ENCODE measurements around the gene C9orf43. TPM values are rescaled to one million over a fixed set of nuclear protein-coding genes. Genes with fewer than 3 reads are reported as not detected.

C9orf43 gene
- polyA plus RNA-seq, 1 donor: 0.84 TPM

- WGBS (ENCODE audit: insufficient coverage, low lambda C conversion rate): no CpG with 5 or more reads among the region's 8 CpGs
- peak; percentile 95 to 96 for DNase-seq
- Histone ChIP-seq H3K4me1 (ENCODE audit: control insufficient read depth, insufficient read depth, low read length) (peaks cover 64% of the 10 kb centered on the region), H3K4me3 (ENCODE audit: low read length) (no peak overlapping the region), H3K27ac (ENCODE audit: low read length) (peak overlapping the region; percentile 93), H3K27me3 (ENCODE audit: control insufficient read depth, insufficient read depth, low read length) (no peaks in the 10 kb centered on the region), H3K36me3 (ENCODE audit: control insufficient read depth, insufficient read depth, low read length) (peaks cover 4% of the 10 kb centered on the region), H3K9me3 (ENCODE audit: control insufficient read depth, low read depth, low read length) (no peaks in the 10 kb centered on the region)
These were observed 28.6 kb upstream of the C9orf43 start for GRCh38 chr9:113381909-113382411.

DNA sequence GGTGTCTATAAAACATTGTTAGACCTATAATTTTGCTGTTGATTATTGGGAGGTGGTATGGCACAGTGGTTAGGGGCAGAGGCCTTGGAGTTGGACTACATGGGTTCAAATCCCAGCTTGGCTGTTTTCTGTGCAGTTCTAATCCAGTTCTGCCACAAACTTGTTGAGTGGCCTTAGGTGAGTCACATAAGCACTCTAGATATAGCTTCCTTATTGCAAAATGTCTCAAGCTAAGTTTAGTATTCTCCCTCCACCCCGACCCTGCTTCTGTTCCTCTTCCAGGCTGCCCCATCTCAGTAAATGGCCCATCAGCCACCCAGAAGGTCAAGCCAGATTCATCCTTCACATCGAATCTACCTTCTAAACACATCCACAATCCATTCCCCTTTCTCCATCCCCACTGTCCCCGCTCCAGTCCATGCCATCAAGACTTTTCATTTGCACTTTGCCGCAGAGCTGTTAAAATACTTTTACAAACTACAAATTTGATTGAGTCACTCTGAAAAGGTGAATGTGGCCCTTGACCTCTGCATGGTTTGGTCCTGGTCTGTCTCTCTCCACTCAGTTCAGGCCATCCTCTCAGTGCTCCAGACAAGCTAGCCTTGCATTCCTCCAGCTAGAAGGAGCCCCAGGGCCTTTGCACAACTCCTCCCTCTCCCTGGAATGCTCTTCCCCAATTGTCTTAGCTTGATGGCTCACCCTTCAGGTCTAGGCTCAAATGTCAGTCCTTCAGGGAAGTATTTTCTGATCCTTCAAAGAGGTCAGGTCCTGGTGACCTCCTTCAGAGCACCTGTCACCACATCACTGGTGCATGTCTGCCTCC is 23.8 kb upstream of the C9orf43 start:
- Histone ChIP-seq H3K4me3 (ENCODE audit: low read length) (no peak overlapping the region), H3K27me3 (ENCODE audit: control insufficient read depth, insufficient read depth, low read length) (no peaks in the 10 kb centered on the region), H3K4me1 (ENCODE audit: control insufficient read depth, insufficient read depth, low read length) (peaks cover 57% of the 10 kb centered on the region), H3K27ac (ENCODE audit: low read length) (peak overlapping the region; percentile 85), H3K36me3 (ENCODE audit: control insufficient read depth, insufficient read depth, low read length) (peaks cover 38% of the 10 kb centered on the region), H3K9me3 (ENCODE audit: control insufficient read depth, low read depth, low read length) (no peaks in the 10 kb centered on the region)
- no peak for DNase-seq
- 86% methylated on average over 1 of the region's 4 CpGs for WGBS (ENCODE audit: insufficient coverage, low lambda C conversion rate)

DNA sequence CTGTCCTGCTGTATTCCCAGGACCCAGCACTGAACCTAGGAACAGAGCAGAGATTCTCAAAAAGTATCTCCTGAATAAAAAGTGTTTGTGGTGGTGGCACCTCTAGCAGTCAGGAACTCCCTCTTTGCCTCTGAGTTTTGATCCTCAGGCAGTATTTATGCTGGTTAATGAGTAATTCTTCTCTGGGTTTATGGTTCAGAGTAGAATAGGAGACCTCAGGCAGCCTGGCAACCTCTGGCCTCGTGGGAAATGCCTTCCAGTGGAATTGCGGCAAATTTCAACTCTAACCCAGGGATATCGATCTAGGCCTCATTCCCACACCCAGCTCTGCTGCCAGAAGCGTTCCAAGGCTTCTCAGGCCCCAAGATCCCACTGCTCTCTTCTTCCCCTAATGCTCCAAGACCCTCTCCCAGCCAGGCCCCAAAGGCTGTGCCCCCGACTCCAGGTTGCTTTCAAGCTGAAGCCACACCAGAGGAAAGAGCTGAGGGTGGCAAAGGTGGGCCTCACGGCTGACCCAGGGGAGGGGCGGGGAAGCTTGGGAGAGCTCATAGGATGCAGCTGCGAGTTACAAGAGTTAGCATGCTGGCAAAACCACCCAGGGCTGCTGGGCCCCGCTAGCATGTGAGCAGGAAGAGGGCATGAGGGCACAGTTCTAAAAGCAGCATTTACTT is 22.9 kb upstream of the C9orf43 start:
- no CpG with 5 or more reads among the region's 9 CpGs for WGBS (ENCODE audit: insufficient coverage, low lambda C conversion rate)
- peak; percentile 76 to 89 for DNase-seq

DNA sequence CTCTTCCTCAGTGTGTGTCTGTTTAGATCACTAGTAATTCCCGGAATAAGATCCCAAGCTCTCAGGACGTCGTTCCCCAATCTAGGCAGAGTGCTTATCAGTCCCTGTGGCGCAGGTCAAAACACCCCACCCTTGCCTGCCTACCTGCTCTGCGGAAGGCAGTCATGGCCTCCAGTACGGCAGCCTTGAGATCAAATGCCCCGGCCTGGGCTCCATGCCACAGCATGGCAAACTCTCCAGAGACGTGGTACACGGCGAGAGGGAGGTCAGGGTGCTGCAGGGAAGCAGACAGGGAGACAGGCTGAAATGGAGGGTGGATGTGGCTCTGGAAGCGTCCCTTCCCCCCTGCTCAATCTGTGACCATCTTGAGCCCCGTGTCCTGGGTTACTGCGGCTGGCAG is 21.7 kb upstream of the C9orf43 start:
- no peak overlapping the region for H3K4me3 ChIP-seq (ENCODE audit: low read length)
- peaks cover 51% of the 10 kb centered on the region for H3K36me3 ChIP-seq (ENCODE audit: control insufficient read depth, insufficient read depth, low read length)

More for the DNA sequence above, 22.9 kb upstream of the C9orf43 start:
- Histone ChIP-seq H3K27ac (ENCODE audit: low read length) (peak overlapping the region; percentile 85), H3K27me3 (ENCODE audit: control insufficient read depth, insufficient read depth, low read length) (no peaks in the 10 kb centered on the region), H3K4me1 (ENCODE audit: control insufficient read depth, insufficient read depth, low read length) (peaks cover 51% of the 10 kb centered on the region), H3K36me3 (ENCODE audit: control insufficient read depth, insufficient read depth, low read length) (peaks cover 45% of the 10 kb centered on the region), H3K9me3 (ENCODE audit: control insufficient read depth, low read depth, low read length) (no peaks in the 10 kb centered on the region), H3K4me3 (ENCODE audit: low read length) (no peak overlapping the region)

DNA sequence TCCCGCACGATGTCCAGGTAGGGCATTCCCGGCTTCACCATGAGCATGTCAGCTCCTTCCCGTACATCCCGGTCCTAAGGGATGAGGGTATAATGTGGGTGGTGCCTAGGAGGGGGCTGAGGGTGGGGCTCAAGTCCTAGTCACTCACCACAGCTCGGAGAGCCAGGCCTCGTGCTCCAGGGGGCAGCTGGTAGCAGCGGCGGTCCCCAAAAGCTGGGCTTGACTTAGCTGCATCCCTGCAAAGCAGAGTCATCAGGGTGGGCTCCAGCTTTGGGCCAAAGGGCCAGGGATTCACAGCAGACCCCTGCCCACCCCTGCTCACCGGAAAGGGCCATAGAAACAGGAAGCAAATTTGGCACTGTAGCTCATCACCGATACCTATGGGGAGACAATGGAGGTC is 21.1 kb upstream of the C9orf43 start:
- no peak for DNase-seq
- H3K9me3 ChIP-seq (ENCODE audit: control insufficient read depth, low read depth, low read length): no peaks in the 10 kb centered on the region
- H3K27ac ChIP-seq (ENCODE audit: low read length): peak overlapping the region; percentile 85
- no peak overlapping the region for H3K4me3 ChIP-seq (ENCODE audit: low read length)
- H3K4me1 ChIP-seq (ENCODE audit: control insufficient read depth, insufficient read depth, low read length): peaks cover 41% of the 10 kb centered on the region
- whole genome bisulfite sequencing (ENCODE audit: insufficient coverage, low lambda C conversion rate): no CpG with 5 or more reads among the region's 11 CpGs
- peaks cover 51% of the 10 kb centered on the region for H3K36me3 ChIP-seq (ENCODE audit: control insufficient read depth, insufficient read depth, low read length)
- no peaks in the 10 kb centered on the region for H3K27me3 ChIP-seq (ENCODE audit: control insufficient read depth, insufficient read depth, low read length)

More for the DNA sequence above, 21.7 kb upstream of the C9orf43 start:
- no CpG with 5 or more reads among the region's 13 CpGs for WGBS (ENCODE audit: insufficient coverage, low lambda C conversion rate)
- H3K9me3 ChIP-seq (ENCODE audit: control insufficient read depth, low read depth, low read length): no peaks in the 10 kb centered on the region
- peaks cover 41% of the 10 kb centered on the region for H3K4me1 ChIP-seq (ENCODE audit: control insufficient read depth, insufficient read depth, low read length)
- H3K27ac ChIP-seq (ENCODE audit: low read length): peak overlapping the region; percentile 85
- no peaks in the 10 kb centered on the region for H3K27me3 ChIP-seq (ENCODE audit: control insufficient read depth, insufficient read depth, low read length)
- peak in 1 of 2 donors; percentile 52 for DNase-seq

- Histone ChIP-seq H3K4me1 (ENCODE audit: control insufficient read depth, insufficient read depth, low read length) (peaks cover 41% of the 10 kb centered on the region), H3K27ac (ENCODE audit: low read length) (no peak overlapping the region), H3K9me3 (ENCODE audit: control insufficient read depth, low read depth, low read length) (no peaks in the 10 kb centered on the region), H3K36me3 (ENCODE audit: control insufficient read depth, insufficient read depth, low read length) (peaks cover 51% of the 10 kb centered on the region), H3K4me3 (ENCODE audit: low read length) (no peak overlapping the region), H3K27me3 (ENCODE audit: control insufficient read depth, insufficient read depth, low read length) (no peaks in the 10 kb centered on the region)
- no CpG with 5 or more reads among the region's 17 CpGs for WGBS (ENCODE audit: insufficient coverage, low lambda C conversion rate)
- no peak for DNase-seq
These were observed 20.2 kb upstream of the C9orf43 start for GRCh38 chr9:113390192-113390960.

DNA sequence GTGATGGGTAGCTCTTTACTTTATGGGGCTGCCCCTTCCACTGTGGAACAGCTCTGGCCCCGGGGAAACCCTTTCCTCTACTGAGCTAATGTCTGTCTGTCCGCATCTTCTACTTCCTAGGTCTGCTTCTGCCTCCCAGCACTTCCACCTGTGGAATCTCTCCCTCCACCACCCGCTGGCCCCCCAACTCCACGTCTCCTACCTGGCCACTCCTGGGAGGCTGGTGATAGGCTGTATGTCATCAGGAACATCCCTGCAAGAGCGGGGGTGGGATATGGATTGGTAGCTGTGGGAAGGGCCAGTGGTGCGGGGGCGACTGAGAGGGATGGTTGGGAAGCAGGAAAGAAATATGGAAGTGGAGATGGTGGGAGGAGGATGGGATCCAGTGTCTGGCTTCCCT is 18.6 kb upstream of the C9orf43 start:
- Histone ChIP-seq H3K9me3 (ENCODE audit: control insufficient read depth, low read depth, low read length) (no peaks in the 10 kb centered on the region), H3K4me1 (ENCODE audit: control insufficient read depth, insufficient read depth, low read length) (peaks cover 44% of the 10 kb centered on the region), H3K4me3 (ENCODE audit: low read length) (no peak overlapping the region), H3K27ac (ENCODE audit: low read length) (no peak overlapping the region), H3K27me3 (ENCODE audit: control insufficient read depth, insufficient read depth, low read length) (no peaks in the 10 kb centered on the region), H3K36me3 (ENCODE audit: control insufficient read depth, insufficient read depth, low read length) (peaks cover 51% of the 10 kb centered on the region)
- 92% methylated on average over 2 of the region's 7 CpGs for WGBS (ENCODE audit: insufficient coverage, low lambda C conversion rate)
- DNase-seq: no peak

DNA sequence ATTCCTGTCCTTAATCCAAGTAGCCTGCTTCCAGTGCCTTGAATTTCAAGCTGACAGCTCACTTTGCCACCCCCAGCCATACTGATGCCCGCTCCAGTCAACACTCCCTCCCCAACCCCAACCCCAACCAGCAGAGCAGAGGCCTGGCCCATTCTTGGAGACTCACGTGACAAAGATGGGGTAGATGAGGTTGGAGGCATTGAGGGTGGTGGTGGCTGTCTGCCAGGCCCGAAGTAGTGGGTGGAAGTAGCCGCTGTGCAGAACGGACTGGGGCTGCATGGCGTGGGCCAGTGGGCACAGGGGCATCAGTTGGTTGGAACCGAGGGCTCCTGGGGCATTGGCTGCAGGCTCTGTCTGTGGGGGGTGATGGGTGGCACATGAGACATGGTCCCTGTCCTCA is 17.3 kb upstream of the C9orf43 start:
- Histone ChIP-seq H3K4me1 (ENCODE audit: control insufficient read depth, insufficient read depth, low read length) (peaks cover 45% of the 10 kb centered on the region), H3K9me3 (ENCODE audit: control insufficient read depth, low read depth, low read length) (no peaks in the 10 kb centered on the region), H3K27me3 (ENCODE audit: control insufficient read depth, insufficient read depth, low read length) (no peaks in the 10 kb centered on the region), H3K4me3 (ENCODE audit: low read length) (no peak overlapping the region), H3K36me3 (ENCODE audit: control insufficient read depth, insufficient read depth, low read length) (peaks cover 46% of the 10 kb centered on the region), H3K27ac (ENCODE audit: low read length) (no peak overlapping the region)
- no CpG with 5 or more reads among the region's 7 CpGs for WGBS (ENCODE audit: insufficient coverage, low lambda C conversion rate)
- no peak for DNase-seq

GRCh38 chr9:113395000-113395861 is 15.3 kb upstream of the C9orf43 start:
- H3K4me1 ChIP-seq (ENCODE audit: control insufficient read depth, insufficient read depth, low read length): peaks cover 35% of the 10 kb centered on the region
- no peak overlapping the region for H3K27ac ChIP-seq (ENCODE audit: low read length)
- DNase-seq: peak; percentile 49 to 69
- H3K27me3 ChIP-seq (ENCODE audit: control insufficient read depth, insufficient read depth, low read length): no peaks in the 10 kb centered on the region
- WGBS (ENCODE audit: insufficient coverage, low lambda C conversion rate): 98% methylated on average over 4 of the region's 9 CpGs
- H3K36me3 ChIP-seq (ENCODE audit: control insufficient read depth, insufficient read depth, low read length): peaks cover 30% of the 10 kb centered on the region
- no peaks in the 10 kb centered on the region for H3K9me3 ChIP-seq (ENCODE audit: control insufficient read depth, low read depth, low read length)
- no peak overlapping the region for H3K4me3 ChIP-seq (ENCODE audit: low read length)

Data from large intestine (tissue), 3 donors.